ENCODE data around the gene RPAP3.
A peak's percentile ranks its signal among the peaks of the same experiment; 100 is the strongest.
"Not testable (repeated sequence)": the region's sequence is repeated elsewhere in the genome, so short reads cannot be mapped to it uniquely, and the experiment has no call there.

The RPAP3 gene

GRCh38 chr12:47679785-47680184, 26.0 kb downstream of the RPAP3 start:
- no peak for DNase-seq (ENCODE audit: low read depth)

- DNase-seq (ENCODE audit: low read depth) = no peak
Observed at GRCh38 chr12:47672068-47672467, 33.8 kb downstream of the RPAP3 start.

GRCh38 chr12:47667935-47668334, 37.9 kb downstream of the RPAP3 start:
- DNase-seq (ENCODE audit: low read depth) = not testable (repeated sequence)

- peak; percentile 39 for DNase-seq (ENCODE audit: low read depth)
Observed at GRCh38 chr12:47652521-47653234, 53.2 kb downstream of the RPAP3 start.

- DNase-seq (ENCODE audit: low read depth) = peak; percentile 29
Observed at GRCh38 chr12:47651368-47652254, 54.2 kb downstream of the RPAP3 start.

- no peak for DNase-seq (ENCODE audit: low read depth)
Observed at GRCh38 chr12:47650469-47650868, 55.4 kb downstream of the RPAP3 start.

- DNase-seq (ENCODE audit: low read depth) = no peak
Observed at GRCh38 chr12:47649381-47649780, 56.4 kb downstream of the RPAP3 start.

- no peak for DNase-seq (ENCODE audit: low read depth)
Observed at GRCh38 chr12:47648056-47648579, 57.7 kb downstream of the RPAP3 start.

GRCh38 chr12:47642310-47642709, 63.5 kb downstream of the RPAP3 start:
- not testable (repeated sequence) for DNase-seq (ENCODE audit: low read depth)

GRCh38 chr12:47636908-47637780, 68.7 kb downstream of the RPAP3 start:
- DNase-seq (ENCODE audit: low read depth) = no peak

- DNase-seq (ENCODE audit: low read depth) = not testable (repeated sequence)
Observed at GRCh38 chr12:47635770-47636169, 70.1 kb downstream of the RPAP3 start.

GRCh38 chr12:47634127-47634526, 71.7 kb downstream of the RPAP3 start:
- no peak for DNase-seq (ENCODE audit: low read depth)

- no peak for DNase-seq (ENCODE audit: low read depth)
Observed at GRCh38 chr12:47621960-47622359, 83.9 kb downstream of the RPAP3 start.

GRCh38 chr12:47617476-47617875, 88.4 kb downstream of the RPAP3 start:
- no peak for DNase-seq (ENCODE audit: low read depth)

- no peak for DNase-seq (ENCODE audit: low read depth)
Observed at GRCh38 chr12:47616440-47616839, 89.4 kb downstream of the RPAP3 start.

GRCh38 chr12:47615711-47616110, 90.1 kb downstream of the RPAP3 start:
- peak; percentile 45 for DNase-seq (ENCODE audit: low read depth)

- DNase-seq (ENCODE audit: low read depth) = no peak
Observed at GRCh38 chr12:47614521-47614920, 91.3 kb downstream of the RPAP3 start.

- DNase-seq (ENCODE audit: low read depth) = no peak
Observed at GRCh38 chr12:47612953-47613352, 92.9 kb downstream of the RPAP3 start.

GRCh38 chr12:47611906-47612305, 93.9 kb downstream of the RPAP3 start:
- DNase-seq (ENCODE audit: low read depth) = no peak
